ENCODE data around the gene GSTM2.

GSTM2 gene

GRCh38 chr1:109718495-109718894, 50.6 kb downstream of the GSTM2 start:
- no peak for DNase-seq

- DNase-seq, result no peak
Measured at GRCh38 chr1:109719337-109719837, 51.5 kb downstream of the GSTM2 start.

GRCh38 chr1:109721042-109721441, 53.2 kb downstream of the GSTM2 start:
- no peak for DNase-seq

- no peak for DNase-seq
Measured at GRCh38 chr1:109721971-109722370, 54.1 kb downstream of the GSTM2 start.

GRCh38 chr1:109722908-109723691, 55.2 kb downstream of the GSTM2 start:
- no peak for DNase-seq

Measured in hippocampal formation (tissue), 2 donors.